Heart left ventricle (tissue), 13 donors: Measurements from ENCODE around the gene HHATL.

Experiments used
- CTCF ChIP-seq, 12 donors: fragments of 200-600 bp; sonication (generic) in 4 of 12; IDR thresholded peaks; one replicate each; pipeline versions ENCODE4 v1.5.0 to v1.8.0; 2018 to 2022; ENCODE audit warnings: antibody characterized with exemption in 12 of 12, mild to moderate bottlenecking in 5 of 12
- POLR2A ChIP-seq, 2 donors: fragments of 450-650 bp; IDR thresholded peaks; one replicate each; pipeline ENCODE4 v1.6.1; 2017; ENCODE audit warnings: antibody characterized with exemption in 2 of 2, mild to moderate bottlenecking in 2 of 2, moderate library complexity in 2 of 2
- donor health status: ischemic (EF 13 %, LVEDD 7.1; RV severe dilation, severe dysfunction).
- donor health status: DM: no; HTN: yes; CAD: no.
- donor health status: DM: no; HTN: no; CAD: no.
- donor health status: ischemic (EF 25% LVEDD 6.9; RV normal size, moderate dysfunction).
- donor health status: ischemic (EF 25% LVEDD 5.7; RV mildly dilated, moderate dysfunction).
- donor health status: ischemic (EF 35%, LVEDD 5.7; RV mildly dilated, moderate dysfunction).
- donor health status: nonischemic (EF 11% LVEDD 7.7; RV severe dilation, severe dysfunction).
- donor health status: DM: yes; HTN: yes; CAD: no.
- donor health status: PGD.
- donor health status: ischemic (EF 29% LVEDD 5.4; RV normal size, mild dysfunction).
- donor health status: nonischemic (EF 23%, LVEDD 6.1; RV moderate dilation, normal function).

- TF ChIP-seq CTCF (IDR thresholded peaks at IDR 0.05) (no peak), POLR2A (IDR thresholded peaks at IDR 0.05) (no peak)
Observed at GRCh38 chr3:42663581-42664437, 38.8 kb downstream of the HHATL start.
